Measurements from ENCODE around the gene ARRDC4. TPM values are rescaled to one million over a fixed set of nuclear protein-coding genes. Genes with fewer than 3 reads are reported as not detected.

ARRDC4 gene
- total and polyA plus RNA-seq, 2 donors (not counting 1 experiment from before 2014, with no cell fraction given) = 1.1 to 6.7 TPM

GRCh38 chr15:97931314-97931713 is 29.2 kb upstream of the ARRDC4 start:
- no CpG with 5 or more reads among the region's 1 CpG for WGBS (ENCODE audit: insufficient coverage)
- Histone ChIP-seq H3K4me3 (ENCODE audit: control extremely low read depth in 1 of 5, extremely low read depth in 1 of 5, insufficient read depth in 1 of 5, low read depth in 2 of 5, low read length in 4 of 5) (no peak overlapping the region), H2AFZ (ENCODE audit: insufficient read depth, low read depth, low read length, poor library complexity, severe bottlenecking) (no peak overlapping the region), H3K36me3 (replicated peaks in 1 of 2; ENCODE audit: control extremely low read depth in 1 of 2, control insufficient read depth in 1 of 2, extremely low read depth in 1 of 2, insufficient read depth in 2 of 2, low read length in 1 of 2) (no peaks in the 10 kb centered on the region), H3K9ac (ENCODE audit: low read length) (no peak overlapping the region), H3K4me1 (ENCODE audit: control insufficient read depth in 2 of 2, insufficient read depth in 2 of 2, low read length in 2 of 2) (no peaks in the 10 kb centered on the region), H4K20me1 (ENCODE audit: control insufficient read depth, insufficient read depth, low read length, poor library complexity, severe bottlenecking) (no peaks in the 10 kb centered on the region), H3K27me3 (replicated peaks in 1 of 4; ENCODE audit: control extremely low read depth in 1 of 4, control insufficient read depth in 3 of 4, insufficient read depth in 4 of 4, low read length in 3 of 4) (no peaks in the 10 kb centered on the region), H3K79me2 (ENCODE audit: control insufficient read depth, insufficient read depth, low read length) (no peaks in the 10 kb centered on the region), H3K4me2 (replicated peaks; ENCODE audit: low read depth, low read length, poor library complexity, severe bottlenecking) (no peak overlapping the region), H3K27ac (ENCODE audit: low read length in 2 of 2) (no peak overlapping the region), H3K9me3 (ENCODE audit: control extremely low read depth in 1 of 3, control insufficient read depth in 2 of 3, insufficient read depth in 1 of 3, low read length in 2 of 3) (peaks cover 0 to 14% (median 4%) of the 10 kb centered on the region in 3 donors)
- CTCF ChIA-PET = no interaction called here
- intact Hi-C loops (cut with micrococcal nuclease) = no loop called here
- no peak for DNase-seq
- H3K4me1 Mint-ChIP-seq = no peaks in the 10 kb centered on the region
- H3K9me3 Mint-ChIP-seq (ENCODE audit: insufficient read depth) = peaks cover 10% of the 10 kb centered on the region
- TF ChIP-seq CTCF (IDR thresholded peaks at IDR 0.05) (no peak), EZH2 (IDR thresholded peaks at IDR 0.05; ENCODE audit: borderline replicate concordance, insufficient read depth, low read depth, low read length, poor library complexity, severe bottlenecking) (no peak)
- no peak for ATAC-seq (ENCODE audit: low read depth)
- POLR2A ChIA-PET = no interaction called here
- H3K27me3 Mint-ChIP-seq = no peaks in the 10 kb centered on the region
- H3K27ac Mint-ChIP-seq = no peak overlapping the region
- H3K4me3 Mint-ChIP-seq = no peak overlapping the region

DNA sequence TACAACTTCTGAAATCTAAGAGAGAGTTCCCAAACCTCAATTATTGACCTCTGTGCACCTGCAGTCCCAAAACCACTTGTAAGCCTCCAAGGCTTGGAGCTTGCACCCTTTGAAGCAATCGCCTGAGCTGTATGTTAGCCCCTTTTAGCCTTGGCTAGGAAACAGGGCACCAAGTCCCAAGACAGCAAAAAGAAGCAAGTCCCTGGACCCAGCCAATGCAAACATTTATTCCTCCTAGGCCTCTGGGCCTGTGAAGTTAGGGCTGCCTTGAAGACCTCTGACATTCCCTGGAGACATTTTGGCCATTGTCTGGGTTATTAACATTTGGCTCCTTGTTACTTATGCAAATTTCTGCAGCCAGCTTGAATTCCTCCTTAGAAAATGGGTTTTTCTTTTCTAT is 26.9 kb upstream of the ARRDC4 start:
- Histone ChIP-seq H3K4me2 (replicated peaks; ENCODE audit: low read depth, low read length, poor library complexity, severe bottlenecking) (no peak overlapping the region), H3K36me3 (replicated peaks in 1 of 2; ENCODE audit: control extremely low read depth in 1 of 2, control insufficient read depth in 1 of 2, extremely low read depth in 1 of 2, insufficient read depth in 2 of 2, low read length in 1 of 2) (no peaks in the 10 kb centered on the region), H3K9me3 (ENCODE audit: control extremely low read depth in 1 of 3, control insufficient read depth in 2 of 3, insufficient read depth in 1 of 3, low read length in 2 of 3) (peaks cover 0 to 17% (median 4%) of the 10 kb centered on the region in 3 donors), H3K27me3 (replicated peaks in 1 of 4; ENCODE audit: control extremely low read depth in 1 of 4, control insufficient read depth in 3 of 4, insufficient read depth in 4 of 4, low read length in 3 of 4) (no peaks in the 10 kb centered on the region), H3K4me1 (ENCODE audit: control insufficient read depth in 2 of 2, insufficient read depth in 2 of 2, low read length in 2 of 2) (no peaks in the 10 kb centered on the region), H2AFZ (ENCODE audit: insufficient read depth, low read depth, low read length, poor library complexity, severe bottlenecking) (no peak overlapping the region), H3K27ac (ENCODE audit: low read length in 2 of 2) (no peak overlapping the region), H3K4me3 (ENCODE audit: control extremely low read depth in 1 of 5, extremely low read depth in 1 of 5, insufficient read depth in 1 of 5, low read depth in 2 of 5, low read length in 4 of 5) (no peak overlapping the region), H3K79me2 (ENCODE audit: control insufficient read depth, insufficient read depth, low read length) (no peaks in the 10 kb centered on the region), H4K20me1 (ENCODE audit: control insufficient read depth, insufficient read depth, low read length, poor library complexity, severe bottlenecking) (no peaks in the 10 kb centered on the region), H3K9ac (ENCODE audit: low read length) (no peak overlapping the region)
- ChIA-PET POLR2A (no interaction called here), CTCF (no interaction called here)
- no peak for ATAC-seq (ENCODE audit: low read depth)
- Mint-ChIP-seq H3K4me1 (no peaks in the 10 kb centered on the region), H3K27me3 (no peaks in the 10 kb centered on the region), H3K27ac (no peak overlapping the region), H3K9me3 (ENCODE audit: insufficient read depth) (peaks cover 10% of the 10 kb centered on the region), H3K4me3 (no peak overlapping the region)
- WGBS (ENCODE audit: insufficient coverage) = 100% methylated on average over 1 of the region's 1 CpG
- DNase-seq = no peak
- TF ChIP-seq CTCF (IDR thresholded peaks at IDR 0.05) (no peak), EZH2 (IDR thresholded peaks at IDR 0.05; ENCODE audit: borderline replicate concordance, insufficient read depth, low read depth, low read length, poor library complexity, severe bottlenecking) (no peak)
- intact Hi-C loops (cut with micrococcal nuclease) = no loop called here

All from B cell (primary cell).